ENCODE measurements around the gene PRSS1.

PRSS1 gene

DNA sequence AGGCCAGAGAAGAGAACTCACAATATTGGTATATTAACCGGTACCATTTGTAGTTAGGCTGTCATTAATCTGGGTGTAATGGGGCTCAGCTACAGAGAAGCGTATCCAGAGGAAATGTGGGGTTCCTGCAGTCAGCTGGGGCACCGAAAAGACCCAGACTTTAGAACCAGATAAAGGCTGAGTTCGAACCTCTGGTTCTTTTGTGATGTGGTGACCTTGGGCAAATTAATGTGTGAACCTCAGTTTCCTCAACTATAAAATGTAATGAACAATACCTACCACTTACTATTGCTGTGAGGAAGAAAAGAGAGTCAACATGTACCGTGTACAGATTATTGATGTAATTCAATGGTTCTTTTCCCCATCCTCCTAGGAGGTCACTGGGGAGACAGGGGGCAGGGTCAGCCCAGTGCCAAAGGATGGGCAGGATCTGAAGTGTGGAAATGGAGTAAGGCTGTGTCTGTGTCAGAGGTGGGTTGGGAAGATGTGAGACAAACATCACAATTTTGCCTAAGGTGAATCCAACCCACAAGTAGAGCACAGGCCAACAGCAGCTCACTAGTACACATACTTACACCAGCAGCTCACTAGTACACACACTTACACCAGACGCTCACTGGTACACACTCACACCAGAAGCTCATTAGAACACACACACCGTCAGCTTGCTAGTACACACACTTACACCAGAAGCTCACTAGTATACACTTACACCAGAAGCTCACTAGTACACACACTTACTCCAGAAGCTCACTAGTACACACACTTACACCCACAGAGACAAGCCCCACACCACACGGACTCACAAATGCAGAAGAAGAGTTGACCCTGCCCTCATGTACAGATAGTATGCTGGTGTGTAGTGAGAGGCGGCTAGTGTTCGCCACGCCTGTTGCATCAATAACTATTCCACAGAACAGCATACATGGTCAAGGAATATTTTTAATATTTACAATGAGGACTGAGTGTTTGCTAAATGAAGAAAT, 49.5 kb downstream of the PRSS1 start:
- TF ChIP-seq CTCF (IDR thresholded peaks at IDR 0.05) = no peak

GRCh38 chr7:142799437-142799835, 50.2 kb downstream of the PRSS1 start:
- TF ChIP-seq CTCF (IDR thresholded peaks at IDR 0.05) = no peak

- TF ChIP-seq CTCF (IDR thresholded peaks at IDR 0.05) = no peak
These were observed 50.8 kb downstream of the PRSS1 start for GRCh38 chr7:142800088-142800487.

DNA sequence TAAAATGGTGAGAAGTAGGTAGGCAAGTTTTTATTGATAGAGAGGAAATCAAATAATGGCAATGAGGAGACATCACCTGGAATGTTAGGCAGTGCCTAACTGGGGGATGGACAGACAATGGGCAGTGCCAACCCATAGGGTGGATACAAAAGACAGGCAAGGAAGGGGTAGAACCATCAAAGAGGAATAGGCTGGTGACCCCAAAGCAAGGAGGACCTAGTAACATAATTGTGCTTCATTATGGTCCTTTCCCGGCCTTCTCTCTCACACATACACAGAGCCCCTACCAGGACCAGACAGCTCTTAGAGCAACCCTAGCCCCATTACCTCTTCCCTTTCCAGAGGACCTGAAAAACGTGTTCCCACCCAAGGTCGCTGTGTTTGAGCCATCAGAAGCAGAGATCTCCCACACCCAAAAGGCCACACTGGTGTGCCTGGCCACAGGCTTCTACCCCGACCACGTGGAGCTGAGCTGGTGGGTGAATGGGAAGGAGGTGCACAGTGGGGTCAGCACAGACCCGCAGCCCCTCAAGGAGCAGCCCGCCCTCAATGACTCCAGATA, 51.5 kb downstream of the PRSS1 start:
- TF ChIP-seq CTCF (IDR thresholded peaks at IDR 0.05) = no peak

DNA sequence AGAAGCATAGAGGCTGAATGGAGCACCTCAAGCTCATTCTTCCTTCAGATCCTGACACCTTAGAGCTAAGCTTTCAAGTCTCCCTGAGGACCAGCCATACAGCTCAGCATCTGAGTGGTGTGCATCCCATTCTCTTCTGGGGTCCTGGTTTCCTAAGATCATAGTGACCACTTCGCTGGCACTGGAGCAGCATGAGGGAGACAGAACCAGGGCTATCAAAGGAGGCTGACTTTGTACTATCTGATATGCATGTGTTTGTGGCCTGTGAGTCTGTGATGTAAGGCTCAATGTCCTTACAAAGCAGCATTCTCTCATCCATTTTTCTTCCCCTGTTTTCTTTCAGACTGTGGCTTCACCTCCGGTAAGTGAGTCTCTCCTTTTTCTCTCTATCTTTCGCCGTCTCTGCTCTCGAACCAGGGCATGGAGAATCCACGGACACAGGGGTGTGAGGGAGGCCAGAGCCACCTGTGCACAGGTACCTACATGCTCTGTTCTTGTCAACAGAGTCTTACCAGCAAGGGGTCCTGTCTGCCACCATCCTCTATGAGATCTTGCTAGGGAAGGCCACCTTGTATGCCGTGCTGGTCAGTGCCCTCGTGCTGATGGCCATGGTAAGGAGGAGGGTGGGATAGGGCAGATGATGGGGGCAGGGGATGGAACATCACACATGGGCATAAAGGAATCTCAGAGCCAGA, 52.5 kb downstream of the PRSS1 start:
- no peak for TF ChIP-seq CTCF (IDR thresholded peaks at IDR 0.05)

DNA sequence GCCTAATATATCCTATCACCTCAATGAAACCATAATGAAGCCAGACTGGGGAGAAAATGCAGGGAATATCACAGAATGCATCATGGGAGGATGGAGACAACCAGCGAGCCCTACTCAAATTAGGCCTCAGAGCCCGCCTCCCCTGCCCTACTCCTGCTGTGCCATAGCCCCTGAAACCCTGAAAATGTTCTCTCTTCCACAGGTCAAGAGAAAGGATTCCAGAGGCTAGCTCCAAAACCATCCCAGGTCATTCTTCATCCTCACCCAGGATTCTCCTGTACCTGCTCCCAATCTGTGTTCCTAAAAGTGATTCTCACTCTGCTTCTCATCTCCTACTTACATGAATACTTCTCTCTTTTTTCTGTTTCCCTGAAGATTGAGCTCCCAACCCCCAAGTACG, 53.0 kb downstream of the PRSS1 start:
- no peak for TF ChIP-seq CTCF (IDR thresholded peaks at IDR 0.05)

Measured in LNCAP (cell line).